Measurements from ENCODE around the gene SNIP1.

Gene SNIP1

DNA sequence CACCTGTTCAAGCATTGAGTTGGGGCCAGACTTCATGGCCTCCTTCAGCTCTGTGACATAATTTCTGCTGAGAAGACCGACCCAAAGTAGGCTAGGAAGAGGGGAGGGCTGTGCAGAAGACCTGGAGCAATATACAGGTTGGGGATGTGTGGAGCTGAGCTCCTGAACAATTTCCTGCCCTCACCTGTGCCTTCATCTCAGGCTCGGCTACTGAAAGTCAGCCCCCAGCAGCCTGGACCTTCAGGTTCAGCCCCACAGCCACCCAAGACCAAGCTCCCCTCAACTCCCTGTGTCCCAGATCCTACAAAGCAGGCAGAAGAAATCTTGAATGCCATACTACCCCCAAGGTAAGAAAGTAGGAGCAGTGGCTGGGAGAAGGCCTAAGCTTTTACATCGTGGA lies 3.3 kb upstream of the SNIP1 start:
- TF ChIP-seq SIN3A (IDR thresholded peaks at IDR 0.05; ENCODE audit: borderline replicate concordance, insufficient read depth, low read length) = no peak
- no peak for TF ChIP-seq POLR2AphosphoS5 (IDR thresholded peaks at IDR 0.05; ENCODE audit: low read depth, low read length)

- TF ChIP-seq TAF1 (IDR thresholded peaks at IDR 0.05; ENCODE audit: borderline replicate concordance, insufficient read depth, low read length) = no peak
- TF ChIP-seq, protein P1, sequence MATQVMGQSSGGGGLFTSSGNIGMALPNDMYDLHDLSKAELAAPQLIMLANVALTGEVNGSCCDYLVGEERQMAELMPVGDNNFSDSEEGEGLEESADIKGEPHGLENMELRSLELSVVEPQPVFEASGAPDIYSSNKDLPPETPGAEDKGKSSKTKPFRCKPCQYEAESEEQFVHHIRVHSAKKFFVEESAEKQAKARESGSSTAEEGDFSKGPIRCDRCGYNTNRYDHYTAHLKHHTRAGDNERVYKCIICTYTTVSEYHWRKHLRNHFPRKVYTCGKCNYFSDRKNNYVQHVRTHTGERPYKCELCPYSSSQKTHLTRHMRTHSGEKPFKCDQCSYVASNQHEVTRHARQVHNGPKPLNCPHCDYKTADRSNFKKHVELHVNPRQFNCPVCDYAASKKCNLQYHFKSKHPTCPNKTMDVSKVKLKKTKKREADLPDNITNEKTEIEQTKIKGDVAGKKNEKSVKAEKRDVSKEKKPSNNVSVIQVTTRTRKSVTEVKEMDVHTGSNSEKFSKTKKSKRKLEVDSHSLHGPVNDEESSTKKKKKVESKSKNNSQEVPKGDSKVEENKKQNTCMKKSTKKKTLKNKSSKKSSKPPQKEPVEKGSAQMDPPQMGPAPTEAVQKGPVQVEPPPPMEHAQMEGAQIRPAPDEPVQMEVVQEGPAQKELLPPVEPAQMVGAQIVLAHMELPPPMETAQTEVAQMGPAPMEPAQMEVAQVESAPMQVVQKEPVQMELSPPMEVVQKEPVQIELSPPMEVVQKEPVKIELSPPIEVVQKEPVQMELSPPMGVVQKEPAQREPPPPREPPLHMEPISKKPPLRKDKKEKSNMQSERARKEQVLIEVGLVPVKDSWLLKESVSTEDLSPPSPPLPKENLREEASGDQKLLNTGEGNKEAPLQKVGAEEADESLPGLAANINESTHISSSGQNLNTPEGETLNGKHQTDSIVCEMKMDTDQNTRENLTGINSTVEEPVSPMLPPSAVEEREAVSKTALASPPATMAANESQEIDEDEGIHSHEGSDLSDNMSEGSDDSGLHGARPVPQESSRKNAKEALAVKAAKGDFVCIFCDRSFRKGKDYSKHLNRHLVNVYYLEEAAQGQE (IDR thresholded peaks at IDR 0.05; ENCODE audit: insufficient read depth in 1 of 2, low read depth in 2 of 2, low read length in 2 of 2) = no peak
- TF ChIP-seq SIN3A (IDR thresholded peaks at IDR 0.05; ENCODE audit: borderline replicate concordance, insufficient read depth, low read length) = no peak
- no peak for TF ChIP-seq FOXP2 (optimal IDR thresholded peaks at IDR 0.05; ENCODE audit: borderline replicate concordance, extremely low read depth, extremely low read length, insufficient read depth)
- no peak for TF ChIP-seq POLR2AphosphoS5 (IDR thresholded peaks at IDR 0.05; ENCODE audit: low read depth, low read length)
Observed at GRCh38 chr1:37556712-37557196, 2.7 kb upstream of the SNIP1 start, which contains the start of gene DNALI1. DNALI1 (plus strand) TSS chr1:37556940; CDS start chr1:37556995, 55 bp downstream.

DNA sequence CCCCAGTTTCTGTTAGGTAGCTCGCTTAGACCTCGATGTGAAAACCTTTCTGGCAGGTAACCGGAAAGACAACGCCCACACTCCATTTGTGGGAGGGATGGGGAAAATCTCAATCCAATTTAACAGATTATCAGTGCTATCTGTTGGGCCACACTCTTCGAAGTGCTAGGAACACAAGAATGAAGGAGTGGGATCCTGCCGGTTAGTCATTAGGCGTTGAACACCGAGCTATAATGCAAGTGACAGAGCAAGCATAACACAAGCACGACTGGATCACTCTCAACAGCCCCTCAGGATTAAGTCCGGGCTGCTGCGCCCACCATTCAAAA lies 531 bp downstream of the SNIP1 start:
- TF ChIP-seq, protein P1 (IDR thresholded peaks at IDR 0.05; ENCODE audit: insufficient read depth in 1 of 2, low read depth in 2 of 2, low read length in 2 of 2) = no peak
- no peak for TF ChIP-seq TAF1 (IDR thresholded peaks at IDR 0.05; ENCODE audit: borderline replicate concordance, insufficient read depth, low read length)
- TF ChIP-seq SIN3A (IDR thresholded peaks at IDR 0.05; ENCODE audit: borderline replicate concordance, insufficient read depth, low read length) = no peak
- TF ChIP-seq FOXP2 (optimal IDR thresholded peaks at IDR 0.05; ENCODE audit: borderline replicate concordance, extremely low read depth, extremely low read length, insufficient read depth) = no peak
- TF ChIP-seq POLR2AphosphoS5 (IDR thresholded peaks at IDR 0.05; ENCODE audit: low read depth, low read length) = no peak

- TF ChIP-seq, protein P1 (IDR thresholded peaks at IDR 0.05; ENCODE audit: insufficient read depth in 1 of 2, low read depth in 2 of 2, low read length in 2 of 2) = no peak
- TF ChIP-seq SIN3A (IDR thresholded peaks at IDR 0.05; ENCODE audit: borderline replicate concordance, insufficient read depth, low read length) (no peak), POLR2AphosphoS5 (IDR thresholded peaks at IDR 0.05; ENCODE audit: low read depth, low read length) (no peak)
Observed at GRCh38 chr1:37549341-37549740, 4.8 kb downstream of the SNIP1 start.

DNA sequence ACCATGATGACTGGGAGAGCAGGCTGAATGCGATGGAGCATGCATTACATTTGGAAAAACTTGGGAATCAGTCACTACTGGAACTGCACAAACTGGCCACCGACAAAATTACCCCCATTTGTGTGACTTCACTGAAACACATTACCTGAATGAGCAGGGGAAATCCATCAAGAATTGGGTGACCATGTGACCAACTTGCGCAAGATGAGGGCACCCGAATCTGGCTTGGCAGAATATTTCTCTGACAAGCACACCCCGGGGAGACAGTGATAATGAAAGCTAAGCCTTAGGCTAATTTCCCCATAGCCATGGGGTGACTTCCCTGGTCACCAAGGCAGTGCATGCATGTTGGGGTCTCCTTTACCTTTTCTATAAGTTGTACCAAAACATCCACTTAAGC lies 9.1 kb downstream of the SNIP1 start:
- no peak for TF ChIP-seq FOXP2 (optimal IDR thresholded peaks at IDR 0.05; ENCODE audit: borderline replicate concordance, extremely low read depth, extremely low read length, insufficient read depth)
- TF ChIP-seq SIN3A (IDR thresholded peaks at IDR 0.05; ENCODE audit: borderline replicate concordance, insufficient read depth, low read length) = no peak
- TF ChIP-seq, protein P1 (IDR thresholded peaks at IDR 0.05; ENCODE audit: insufficient read depth in 1 of 2, low read depth in 2 of 2, low read length in 2 of 2) = no peak
- TF ChIP-seq TAF1 (IDR thresholded peaks at IDR 0.05; ENCODE audit: borderline replicate concordance, insufficient read depth, low read length) = no peak
- no peak for TF ChIP-seq POLR2AphosphoS5 (IDR thresholded peaks at IDR 0.05; ENCODE audit: low read depth, low read length)

Data from PFSK-1 (cell line).